ENCODE measurements around the gene PIKFYVE. TPM values are rescaled to one million over a fixed set of nuclear protein-coding genes. Genes with fewer than 3 reads are reported as not detected.

PIKFYVE gene
- total RNA-seq, 1 experiment from 2014 or later: 32.1 TPM

DNA sequence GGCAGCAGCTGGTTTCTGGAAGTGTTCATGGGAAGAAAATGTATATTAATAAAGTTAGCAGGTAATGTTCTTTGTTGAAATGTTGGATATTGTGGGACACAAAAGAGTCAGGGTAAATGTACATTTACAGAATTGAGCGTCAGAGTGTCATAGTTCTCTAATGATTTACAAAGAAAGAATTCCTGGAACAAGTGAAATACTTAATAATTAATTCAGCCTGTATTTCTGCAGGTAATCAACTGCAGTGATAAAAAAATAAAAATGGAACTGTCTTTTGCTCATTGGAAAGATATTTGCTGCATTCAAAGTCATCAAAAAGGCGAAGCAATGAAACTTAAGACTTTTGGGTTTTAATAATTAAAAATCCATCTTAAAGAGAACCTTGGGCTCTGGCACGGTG is 113.1 kb downstream of the PIKFYVE start:
- no peak overlapping the region for H3K4me3 ChIP-seq (ENCODE audit: low read depth, low read length, poor library complexity, severe bottlenecking)
- no peak overlapping the region for H3K27ac ChIP-seq (ENCODE audit: low read depth, low read length, poor library complexity, severe bottlenecking)
- ChIA-PET CTCF (no interaction called here), POLR2A (ENCODE audit: low non-redundant PET) (no interaction called here)
- no peak for DNase-seq (ENCODE audit: low spot score)
- intact Hi-C loops (cut with micrococcal nuclease; ENCODE audit: unreplicated experiment): no loop called here
- H3K4me1 ChIP-seq (ENCODE audit: insufficient read depth, low read length, poor library complexity, severe bottlenecking): no peaks in the 10 kb centered on the region
- H3K36me3 ChIP-seq (ENCODE audit: insufficient read depth, low read length, poor library complexity, severe bottlenecking): no peaks in the 10 kb centered on the region
- TF ChIP-seq, protein P1, sequence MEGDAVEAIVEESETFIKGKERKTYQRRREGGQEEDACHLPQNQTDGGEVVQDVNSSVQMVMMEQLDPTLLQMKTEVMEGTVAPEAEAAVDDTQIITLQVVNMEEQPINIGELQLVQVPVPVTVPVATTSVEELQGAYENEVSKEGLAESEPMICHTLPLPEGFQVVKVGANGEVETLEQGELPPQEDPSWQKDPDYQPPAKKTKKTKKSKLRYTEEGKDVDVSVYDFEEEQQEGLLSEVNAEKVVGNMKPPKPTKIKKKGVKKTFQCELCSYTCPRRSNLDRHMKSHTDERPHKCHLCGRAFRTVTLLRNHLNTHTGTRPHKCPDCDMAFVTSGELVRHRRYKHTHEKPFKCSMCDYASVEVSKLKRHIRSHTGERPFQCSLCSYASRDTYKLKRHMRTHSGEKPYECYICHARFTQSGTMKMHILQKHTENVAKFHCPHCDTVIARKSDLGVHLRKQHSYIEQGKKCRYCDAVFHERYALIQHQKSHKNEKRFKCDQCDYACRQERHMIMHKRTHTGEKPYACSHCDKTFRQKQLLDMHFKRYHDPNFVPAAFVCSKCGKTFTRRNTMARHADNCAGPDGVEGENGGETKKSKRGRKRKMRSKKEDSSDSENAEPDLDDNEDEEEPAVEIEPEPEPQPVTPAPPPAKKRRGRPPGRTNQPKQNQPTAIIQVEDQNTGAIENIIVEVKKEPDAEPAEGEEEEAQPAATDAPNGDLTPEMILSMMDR (conservative IDR thresholded peaks at IDR 0.05; ENCODE audit: low read depth, low read length): no peak
- no peak for TF ChIP-seq EZH2 (IDR thresholded peaks at IDR 0.05; ENCODE audit: borderline replicate concordance, low read depth, low read length, poor library complexity, severe bottlenecking)
- H3K9me3 ChIP-seq (ENCODE audit: low read depth, low read length, poor library complexity, severe bottlenecking): no peaks in the 10 kb centered on the region
- BruUV-seq (replicated peaks): no TSS peak
- H3K27me3 ChIP-seq (replicated peaks; ENCODE audit: insufficient read depth, low read depth, low read length, poor library complexity): peaks cover 34% of the 10 kb centered on the region

DNA sequence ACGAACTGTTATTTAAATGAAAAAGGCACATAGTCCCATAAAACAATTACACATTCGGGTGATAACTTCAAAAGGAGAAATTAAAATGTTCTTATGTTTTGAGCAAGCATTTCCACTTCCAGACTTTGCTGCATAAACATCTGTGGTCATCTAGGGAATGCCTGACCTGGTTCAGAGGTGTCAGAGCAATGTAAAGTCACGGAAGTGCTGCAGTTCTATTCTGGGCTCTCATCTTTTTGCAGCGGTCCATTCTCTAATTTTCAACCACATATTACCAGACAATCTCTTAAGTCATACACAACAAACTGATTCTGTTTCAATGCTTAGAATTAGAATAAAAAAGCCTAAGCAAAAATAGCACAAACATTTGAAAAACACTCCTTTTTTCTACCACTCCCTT is 118.6 kb downstream of the PIKFYVE start:
- peaks cover 44% of the 10 kb centered on the region for H3K27me3 ChIP-seq (replicated peaks; ENCODE audit: insufficient read depth, low read depth, low read length, poor library complexity)
- no peak overlapping the region for H3K4me3 ChIP-seq (ENCODE audit: low read depth, low read length, poor library complexity, severe bottlenecking)
- BruUV-seq (replicated peaks): no TSS peak
- intact Hi-C loops (cut with micrococcal nuclease; ENCODE audit: unreplicated experiment): no loop called here
- no peaks in the 10 kb centered on the region for H3K36me3 ChIP-seq (ENCODE audit: insufficient read depth, low read length, poor library complexity, severe bottlenecking)
- no peaks in the 10 kb centered on the region for H3K4me1 ChIP-seq (ENCODE audit: insufficient read depth, low read length, poor library complexity, severe bottlenecking)
- no peak overlapping the region for H3K27ac ChIP-seq (ENCODE audit: low read depth, low read length, poor library complexity, severe bottlenecking)
- DNase-seq (ENCODE audit: low spot score): no peak
- H3K9me3 ChIP-seq (ENCODE audit: low read depth, low read length, poor library complexity, severe bottlenecking): no peaks in the 10 kb centered on the region
- ChIA-PET POLR2A (ENCODE audit: low non-redundant PET) (no interaction called here), CTCF (no interaction called here)
- TF ChIP-seq, protein P1 (conservative IDR thresholded peaks at IDR 0.05; ENCODE audit: low read depth, low read length): no peak
- TF ChIP-seq EZH2 (IDR thresholded peaks at IDR 0.05; ENCODE audit: borderline replicate concordance, low read depth, low read length, poor library complexity, severe bottlenecking): no peak

DNA sequence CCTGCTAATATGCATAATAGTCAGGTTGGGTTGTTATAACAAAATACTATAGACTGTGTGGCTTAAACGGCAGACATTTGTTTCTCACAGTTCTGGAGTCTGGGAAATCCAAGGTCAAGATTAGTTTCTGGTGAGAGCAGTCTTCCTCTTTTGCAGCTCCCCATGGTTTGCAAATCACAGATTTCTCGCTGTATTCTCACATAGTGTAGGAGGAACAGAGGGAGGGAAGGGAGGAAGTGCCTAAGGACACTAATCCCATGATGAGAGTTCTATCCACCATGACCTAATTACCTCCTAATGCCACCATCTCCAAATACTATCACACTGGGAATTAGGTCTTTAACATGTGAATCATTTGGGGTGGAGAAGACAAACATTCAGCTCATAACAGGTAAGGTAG is 120.5 kb downstream of the PIKFYVE start:
- BruUV-seq (replicated peaks): no TSS peak
- Histone ChIP-seq H3K27me3 (replicated peaks; ENCODE audit: insufficient read depth, low read depth, low read length, poor library complexity) (peaks cover 37% of the 10 kb centered on the region), H3K27ac (ENCODE audit: low read depth, low read length, poor library complexity, severe bottlenecking) (no peak overlapping the region), H3K4me3 (ENCODE audit: low read depth, low read length, poor library complexity, severe bottlenecking) (no peak overlapping the region), H3K9me3 (ENCODE audit: low read depth, low read length, poor library complexity, severe bottlenecking) (no peaks in the 10 kb centered on the region), H3K36me3 (ENCODE audit: insufficient read depth, low read length, poor library complexity, severe bottlenecking) (no peaks in the 10 kb centered on the region), H3K4me1 (ENCODE audit: insufficient read depth, low read length, poor library complexity, severe bottlenecking) (no peaks in the 10 kb centered on the region)
- TF ChIP-seq, protein P1 (conservative IDR thresholded peaks at IDR 0.05; ENCODE audit: low read depth, low read length): no peak
- TF ChIP-seq EZH2 (IDR thresholded peaks at IDR 0.05; ENCODE audit: borderline replicate concordance, low read depth, low read length, poor library complexity, severe bottlenecking): no peak
- ChIA-PET POLR2A (ENCODE audit: low non-redundant PET) (no interaction called here), CTCF (no interaction called here)
- intact Hi-C loops (cut with micrococcal nuclease; ENCODE audit: unreplicated experiment): no loop called here
- peak; percentile 26 for DNase-seq (ENCODE audit: low spot score)

All from A673 (cell line).